K562 (cell line): Measurements from ENCODE around the gene MRPS33. TPM values are rescaled to one million over a fixed set of nuclear protein-coding genes. Genes with fewer than 3 reads are reported as not detected.

ENCODE experiments used
- ATAC-seq: fragments of 200-7000 bp; cut with Tn5 transposase; 3 replicates; pipeline ENCODE4 v1.9.1; 2020; ENCODE audit warnings: moderate library complexity
- BruUV-seq: library from RNA; stranded (reverse); fragments of 400-500 nt; replicated peaks from 2 replicates; lab custom pipeline; 2021; lab: Mats Ljungman, UMichigan
- CTCF ChIA-PET: fragments of 300-600 bp; formaldehyde crosslinking; extraction: SDS; loops from one replicate; lab custom pipeline; 2021; ENCODE audit warnings: low intra/inter-chr PET ratio; lab: Yijun Ruan, JAX
- POLR2A ChIA-PET: fragments of 300-600, 350-650 bp; sonication (Branson Sonifier 250); formaldehyde crosslinking; extraction: SDS; loops from one replicate; lab custom pipeline; 2021; ENCODE audit warnings: antibody characterized with exemption, inconsistent platforms; lab: Yijun Ruan, JAX
- DNase-seq, 4 experiments: peaks; one replicate each; pipeline versions ENCODE4 v3.0.0 to v3.0.0-alpha.2; 2011 to 2018; ENCODE audit warnings: low spot score in 3 of 4, mixed read lengths in 3 of 4; ENCODE audit errors: extremely low read depth in 1 of 4
- FAIRE-seq: peaks from 2 replicates; lab custom pipeline; 2011; peaks lifted over from hg19 to GRCh38; lab: Jason Lieb, UNC
- H2AFZ ChIP-seq: 2 replicates; pipeline ENCODE4 v1.6.0; 2011; ENCODE audit warnings: low read depth, low read length, control low read depth, inconsistent platforms
- H3K27ac ChIP-seq: fragments of 200-600 bp; 3 replicates; pipeline ENCODE4 v1.8.0; 2011; ENCODE audit warnings: low read depth, mild to moderate bottlenecking, control low read depth, inconsistent platforms, low read length, moderate library complexity, mixed read lengths; ENCODE audit errors: extremely low read depth
- H3K27me3 ChIP-seq, 2 experiments: fragments of 300-600 bp in 1 of 2; 2 replicates in 1 of 2; 3 replicates in 1 of 2; pipeline versions ENCODE4 v1.6.0 to v1.8.0; 2011; ENCODE audit warnings: inconsistent platforms in 2 of 2, low read length in 2 of 2, mild to moderate bottlenecking in 1 of 2, mixed read lengths in 1 of 2, moderate library complexity in 1 of 2; ENCODE audit not compliant: control insufficient read depth in 2 of 2, insufficient read depth in 2 of 2
- H3K36me3 ChIP-seq: fragments of 300-600 bp; 3 replicates; pipeline ENCODE4 v1.8.0; 2011; ENCODE audit warnings: mild to moderate bottlenecking, low read length, inconsistent platforms; ENCODE audit not compliant: control insufficient read depth, insufficient read depth
- H3K4me1 ChIP-seq, 2 experiments: fragments of 200-600 bp in 1 of 2; replicated peaks in 1 of 2; 2 replicates in 1 of 2; 3 replicates in 1 of 2; pipeline versions ENCODE4 v1.5.1 to v1.8.0; 2011; ENCODE audit warnings: inconsistent platforms in 2 of 2, low read length in 2 of 2, mild to moderate bottlenecking in 1 of 2, mixed read lengths in 1 of 2, moderate library complexity in 1 of 2; ENCODE audit not compliant: control insufficient read depth in 2 of 2, insufficient read depth in 2 of 2
- H3K4me2 ChIP-seq: 2 replicates; pipeline ENCODE4 v1.6.1; 2011; ENCODE audit warnings: low read length, control low read depth, inconsistent platforms, mixed read lengths; ENCODE audit not compliant: insufficient read depth
- H3K4me3 ChIP-seq: fragments of 200-600 bp; sonication (generic), shearing (Covaris generic); 2 replicates; pipeline ENCODE4 v1.5.1; 2016; ENCODE audit warnings: control low read depth, inconsistent platforms
- H3K79me2 ChIP-seq: fragments of 200-600 bp; 3 replicates; pipeline ENCODE4 v1.8.0; 2011; ENCODE audit warnings: low read length, inconsistent platforms; ENCODE audit not compliant: control insufficient read depth, insufficient read depth
- H3K9ac ChIP-seq, 2 experiments: 2 replicates each; pipeline versions ENCODE4 v1.6.0 to v1.6.1; 2011; ENCODE audit warnings: low read depth in 2 of 2, low read length in 2 of 2, control low read depth in 1 of 2, inconsistent platforms in 1 of 2, mild to moderate bottlenecking in 1 of 2, mixed read lengths in 1 of 2; ENCODE audit not compliant: insufficient read depth in 1 of 2
- H3K9me1 ChIP-seq: one replicate; pipeline ENCODE4 v1.6.0; 2011; ENCODE audit warnings: inconsistent platforms, mild to moderate bottlenecking, low read length, moderate library complexity; ENCODE audit not compliant: control insufficient read depth, insufficient read depth
- H3K9me3 ChIP-seq: replicated peaks from 2 replicates; pipeline ENCODE4 v1.5.1; 2011; ENCODE audit warnings: low read depth, low read length, inconsistent platforms; ENCODE audit not compliant: control insufficient read depth, insufficient read depth
- H4K20me1 ChIP-seq: replicated peaks from 2 replicates; pipeline ENCODE4 v1.6.1; 2011; ENCODE audit warnings: low read length, inconsistent platforms, mixed read lengths; ENCODE audit not compliant: control insufficient read depth, insufficient read depth
- ARNT ChIP-seq, 2 experiments: fragments of 450-650 bp; IDR thresholded peaks; 2 replicates each; pipeline ENCODE4 v1.6.1; 2016; ENCODE audit warnings: mild to moderate bottlenecking in 1 of 2
- MYBL2 ChIP-seq, 2 experiments: fragments of 450-650 bp in 1 of 2; sonication (generic) in 1 of 2; formaldehyde crosslinking in 1 of 2; IDR thresholded peaks; 2 replicates each; pipeline versions ENCODE4 v1.6.1 to v1.8.1; 2017 to 2022; ENCODE audit warnings: borderline replicate concordance in 1 of 2, inconsistent platforms in 1 of 2, low read depth in 1 of 2, mild to moderate bottlenecking in 1 of 2, missing genetic modification reagents in 1 of 2, moderate library complexity in 1 of 2
- RHOXF2B ChIP-seq: fragments of 250-450 bp; sonication (Bioruptor Pico); conservative IDR thresholded peaks from 2 replicates; pipeline ENCODE4 v1.5.1; 2021
- ZC3H4 ChIP-seq: sonication (generic); formaldehyde crosslinking; IDR thresholded peaks from 2 replicates; pipeline ENCODE4 v1.9.0; 2021; ENCODE audit warnings: missing genetic modification reagents, borderline replicate concordance
- ZNF224 ChIP-seq: sonication (generic); formaldehyde crosslinking; IDR thresholded peaks from 2 replicates; pipeline ENCODE4 v1.8.0; 2022; ENCODE audit warnings: mild to moderate bottlenecking, missing genetic modification reagents
- ZNF41 ChIP-seq: fragments of 250-450 bp; sonication (Bioruptor Pico); conservative IDR thresholded peaks from 2 replicates; pipeline ENCODE4 v1.4.0; 2020; ENCODE audit warnings: mild to moderate bottlenecking
- ZNF444 ChIP-seq: fragments of 250-450 bp; sonication (Bioruptor Pico); IDR thresholded peaks from 2 replicates; pipeline ENCODE4 v1.4.0; 2020; ENCODE audit warnings: mild to moderate bottlenecking, moderate library complexity
- whole genome bisulfite sequencing: fragments of 100-300 bp; shearing (Covaris generic); methylation state at CpG from one replicate; pipeline ENCODE4 v1.1.6; 2016; ENCODE audit warnings: low coverage, mixed read lengths; ENCODE audit not compliant: insufficient coverage; ENCODE audit errors: missing lambda C conversion rate; 5-methylcytosine and 5-hydroxymethylcytosine counted together
- in situ Hi-C: fragments of 300-500 bp; cut with MboI; formaldehyde crosslinking; loops from 4 replicates; pipeline ENCODE4 v1.15.0; 2018; ENCODE audit warnings: inconsistent platforms, mixed read lengths
- intact Hi-C: fragments of 100-400 bp; cut with micrococcal nuclease; formaldehyde crosslinking; loops from 2 replicates; pipeline ENCODE4 v1.14.2; 2022
- polyA plus RNA-seq, 8 experiments: library from polyadenylated mRNA; depleted of rRNA in 4 of 8; stranded (reverse) in 5 of 8; unstranded in 3 of 8; fragments of >200 nt; fragmentation: Nextera tagmentation in 2 of 8; fragmentation: Illumina TruSeq in 1 of 8; extraction: Ambion mirVana in 2 of 8; extraction: Trizol in 1 of 8; gene quantifications; 2 replicates each; pipeline versions ENCODE4 v1.2.1 to v1.2.3, GENCODE V29; 2011 to 2014; ENCODE audit warnings: inconsistent platforms in 1 of 8, missing spikeins in 1 of 8
- total RNA-seq, 7 experiments: library from RNA; depleted of rRNA in 6 of 7; stranded (reverse); fragments of >200 nt in 6 of 7; fragmentation: Illumina TruSeq in 2 of 7; extraction: Trizol in 2 of 7; gene quantifications; 2 replicates each; pipeline versions ENCODE4 v1.2.1 to v1.2.3, GENCODE V29; 2011 to 2021; ENCODE audit warnings: low replicate concordance in 1 of 7

MRPS33 gene
- total and polyA plus RNA-seq, 9 of the 15 experiments (the other 6 are each of a cell fraction or from before 2014, with no cell fraction given), result 81.1 to 442 (median 149) TPM

DNA sequence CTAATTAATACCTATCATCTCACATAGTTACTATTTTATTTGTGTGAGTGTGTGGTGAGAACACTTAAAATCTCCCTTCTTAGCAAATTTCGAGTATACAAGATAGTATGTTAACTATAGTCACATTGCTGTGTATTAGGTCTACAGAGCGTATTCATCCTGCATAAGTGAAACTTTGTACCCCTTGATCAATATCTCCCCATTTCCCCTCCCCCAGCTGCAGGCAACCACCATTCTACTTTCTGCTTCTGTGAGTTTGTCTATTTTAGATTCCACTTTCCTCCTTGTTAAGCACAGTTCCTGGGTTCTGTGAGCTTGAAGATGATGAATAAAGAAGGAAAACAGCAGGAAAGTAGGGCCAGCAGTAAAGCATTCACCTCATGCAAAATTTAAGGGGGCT lies 42.4 kb downstream of the MRPS33 start:
- CTCF ChIA-PET, result no interaction called here
- 6% methylated on average over 2 of the region's 2 CpGs for WGBS
- Histone ChIP-seq H3K4me1 (no peaks in the 10 kb centered on the region), H3K9me3 (no peaks in the 10 kb centered on the region), H2AFZ (no peak overlapping the region), H3K4me2 (no peak overlapping the region), H3K9me1 (no peaks in the 10 kb centered on the region), H3K9ac (no peak overlapping the region), H3K27me3 (peaks cover 10 to 11% of the 10 kb centered on the region in 2 experiments; a peak in 3 of 5 replicates), H3K27ac (no peak overlapping the region), H3K79me2 (no peaks in the 10 kb centered on the region), H3K4me3 (no peak overlapping the region), H3K36me3 (no peaks in the 10 kb centered on the region), H4K20me1 (no peaks in the 10 kb centered on the region)
- in situ Hi-C loops, result no loop called here
- no peak for DNase-seq
- no peak for FAIRE-seq
- TF ChIP-seq RHOXF2B (CRISPR knock-in tag) (no peak), ARNT (IDR thresholded peaks at IDR 0.05) (no peak), ZNF41 (CRISPR knock-in tag) (no peak), ZNF224 (CRISPR knock-in tag) (no peak), ZC3H4 (CRISPR knock-in tag) (no peak), ZNF444 (CRISPR knock-in tag) (no peak), MYBL2 (IDR thresholded peaks at IDR 0.05; ENCODE audit: low read depth) (no peak), MYBL2 (CRISPR knock-in tag; IDR thresholded peaks at IDR 0.05; ENCODE audit: borderline replicate concordance) (no peak)
- BruUV-seq, result no TSS peak
- intact Hi-C loops, result no loop called here
- ATAC-seq, result no peak
- POLR2A ChIA-PET, result interaction anchor here (1.1 to 1.3 kb wide), 2 partner anchors 15 to 38 kb away, joined by 3 read pairs; no protein-coding TSS in a partner anchor
